ENCODE results near the gene MLLT11. TPM values are rescaled to one million over a fixed set of nuclear protein-coding genes. Genes with fewer than 3 reads are reported as not detected.
A peak's percentile ranks its signal among the peaks of the same experiment; 100 is the strongest.

MLLT11 gene, protein sequence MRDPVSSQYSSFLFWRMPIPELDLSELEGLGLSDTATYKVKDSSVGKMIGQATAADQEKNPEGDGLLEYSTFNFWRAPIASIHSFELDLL
- total RNA-seq (2014; rRNA removed; shearing (Covaris generic)), result 23.7 and 26.5 TPM in 2 replicates

DNA sequence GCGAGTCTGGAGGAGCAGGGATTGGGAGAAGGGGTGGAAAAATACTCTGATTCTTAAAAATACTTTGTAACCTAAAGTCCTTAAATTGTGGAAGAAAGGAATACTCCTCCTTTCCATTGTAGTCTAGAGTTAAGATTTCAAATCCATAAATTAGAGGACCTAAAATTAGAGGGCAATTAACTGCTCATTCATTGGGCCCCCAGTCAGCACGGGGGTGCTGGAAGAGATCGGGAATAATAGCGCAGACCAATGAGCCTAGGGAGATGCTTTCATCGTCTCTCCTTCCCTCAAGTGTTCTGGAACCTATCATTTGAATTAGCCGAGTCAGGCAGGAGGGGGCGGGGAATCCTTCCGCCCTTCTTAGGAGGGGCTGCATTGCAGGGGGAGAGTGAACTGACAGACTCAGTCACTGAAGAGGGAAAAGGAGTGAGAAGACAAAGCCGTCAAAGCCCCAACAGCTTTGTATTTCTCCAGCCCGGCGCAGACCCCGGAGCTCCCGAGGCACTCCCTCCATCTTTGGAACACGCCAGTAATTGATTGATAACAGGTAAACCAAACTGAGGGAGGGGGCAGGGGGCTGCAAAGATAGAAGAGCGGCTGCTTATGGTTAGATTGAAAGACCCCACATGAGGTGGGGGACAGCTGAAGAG is at the start of gene MLLT11:
TSS of gene MLLT11 (plus strand) at position 391 of the 650 bp plus-strand sequence. CDS start 6,828 bp downstream, outside the sequence.
- Histone ChIP-seq H3K27ac (peak within 1 kb of the TSS; percentile 84), H3K4me1 (replicated peaks) (peaks cover 31% of the 10 kb centered on the region), H3K36me3 (peaks cover 34% of the 10 kb centered on the region), H3K4me3 (peak within 1 kb of the TSS; percentile 79), H3K27me3 (replicated peaks) (no peaks in the 10 kb centered on the region), H3K9me3 (replicated peaks) (no peaks in the 10 kb centered on the region)
- DNase-seq (ENCODE audit: low read depth in 1 of 2, low spot score in 2 of 2), result peak; percentile 73 to 76

GRCh38 chr1:151011154-151011850 is 48.9 kb upstream of the MLLT11 start:
- no peak for DNase-seq (ENCODE audit: low read depth in 1 of 2, low spot score in 2 of 2)
- H3K36me3 ChIP-seq, result peaks cover 2% of the 10 kb centered on the region; the same call in 1 of the 2 replicates
- peaks cover 24% of the 10 kb centered on the region for H3K4me1 ChIP-seq (replicated peaks)
- no peaks in the 10 kb centered on the region for H3K27me3 ChIP-seq (replicated peaks)
- no peak overlapping the region for H3K27ac ChIP-seq
- H3K4me3 ChIP-seq, result no peak overlapping the region
- H3K9me3 ChIP-seq (replicated peaks), result no peaks in the 10 kb centered on the region

DNA sequence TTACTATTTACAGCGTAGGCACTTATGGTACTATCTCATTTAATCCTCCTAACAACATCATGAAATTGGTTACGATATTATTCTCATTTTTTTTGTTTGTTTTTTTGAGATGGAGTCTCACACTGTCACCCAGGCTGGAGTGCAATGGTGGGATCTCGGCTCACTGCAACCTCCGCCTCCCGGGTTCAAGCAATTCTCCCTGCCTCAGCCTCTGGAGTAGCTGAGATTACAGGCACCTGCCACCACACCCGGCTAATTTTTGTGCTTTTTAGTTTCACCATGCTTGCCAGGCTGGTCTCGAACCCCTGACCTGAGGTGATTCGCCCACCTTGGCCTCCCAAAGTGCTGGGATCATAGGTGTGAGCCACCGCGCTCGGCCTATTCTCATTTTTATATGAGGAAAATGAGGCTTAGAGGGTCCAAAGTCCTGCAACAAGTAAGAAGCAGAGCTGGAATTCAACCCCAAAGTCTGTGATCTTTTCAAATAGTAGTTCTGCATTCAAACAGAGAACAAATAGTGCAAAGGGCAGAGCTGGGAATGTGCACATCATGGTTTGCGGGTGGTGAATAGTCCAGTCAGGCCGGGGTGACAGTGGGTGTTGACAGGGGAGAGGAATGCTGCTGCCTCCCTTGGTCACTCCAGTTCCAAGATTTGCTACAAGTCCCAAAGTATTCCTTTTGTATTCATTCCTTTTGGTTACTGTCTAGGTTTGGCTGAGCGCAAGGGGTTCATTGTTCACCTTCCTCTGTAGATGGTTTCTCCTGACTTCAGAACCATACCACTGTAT is 47.3 kb upstream of the MLLT11 start:
- Histone ChIP-seq H3K36me3 (peaks cover 4% of the 10 kb centered on the region), H3K27me3 (replicated peaks) (no peaks in the 10 kb centered on the region), H3K27ac (no peak overlapping the region), H3K4me3 (no peak overlapping the region), H3K9me3 (replicated peaks) (no peaks in the 10 kb centered on the region), H3K4me1 (replicated peaks) (peaks cover 8% of the 10 kb centered on the region)
- DNase-seq (ENCODE audit: low read depth in 1 of 2, low spot score in 2 of 2), result no peak

- no peak overlapping the region for H3K27ac ChIP-seq
- no peak overlapping the region for H3K4me3 ChIP-seq
- no peak for DNase-seq (ENCODE audit: low read depth in 1 of 2, low spot score in 2 of 2)
- no peaks in the 10 kb centered on the region for H3K9me3 ChIP-seq (replicated peaks)
- H3K27me3 ChIP-seq (replicated peaks), result no peaks in the 10 kb centered on the region
- peaks cover 10% of the 10 kb centered on the region for H3K36me3 ChIP-seq
- peaks cover 7% of the 10 kb centered on the region for H3K4me1 ChIP-seq (replicated peaks)
Measured at GRCh38 chr1:151013518-151013917, 46.7 kb upstream of the MLLT11 start.

DNA sequence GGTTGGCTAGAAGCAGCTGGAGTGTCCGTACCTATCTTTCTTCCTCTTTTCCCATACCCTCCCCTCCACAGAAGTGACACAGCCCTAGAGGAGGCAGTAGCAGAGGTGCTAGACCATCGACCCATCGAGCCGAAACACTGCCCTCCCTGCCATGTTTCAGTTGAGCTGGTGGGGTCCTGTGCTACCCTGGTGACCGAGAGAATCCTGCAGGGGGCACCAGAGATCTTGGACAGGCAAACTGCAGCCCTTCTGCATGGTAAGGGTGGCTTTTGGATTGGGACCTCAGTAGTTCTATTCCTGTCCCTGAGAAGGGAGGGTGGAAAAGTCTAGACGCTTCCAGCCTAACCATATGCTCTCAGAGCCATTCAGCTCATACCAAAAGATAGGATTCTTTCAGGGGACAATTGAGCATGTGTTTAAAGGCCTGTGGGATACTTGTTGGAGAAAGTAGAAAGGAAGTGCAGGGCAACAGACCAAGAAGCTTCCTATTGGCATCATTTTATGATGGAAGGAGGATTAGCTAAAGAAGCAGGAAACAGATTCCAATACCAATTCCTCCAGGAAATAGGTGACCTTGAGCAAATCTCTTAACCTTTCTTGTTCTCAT is 35.6 kb upstream of the MLLT11 start:
- Histone ChIP-seq H3K27ac (no peak overlapping the region), H3K4me1 (replicated peaks) (no peaks in the 10 kb centered on the region), H3K9me3 (replicated peaks) (no peaks in the 10 kb centered on the region), H3K27me3 (replicated peaks) (no peaks in the 10 kb centered on the region), H3K36me3 (peaks cover 22% of the 10 kb centered on the region), H3K4me3 (no peak overlapping the region)
- peak; percentile 44 to 74 for DNase-seq (ENCODE audit: low read depth in 1 of 2, low spot score in 2 of 2)

- no peak overlapping the region for H3K4me3 ChIP-seq
- H3K9me3 ChIP-seq (replicated peaks), result no peaks in the 10 kb centered on the region
- H3K36me3 ChIP-seq, result peaks cover 28% of the 10 kb centered on the region
- no peak overlapping the region for H3K27ac ChIP-seq
- no peaks in the 10 kb centered on the region for H3K4me1 ChIP-seq (replicated peaks)
- no peak for DNase-seq (ENCODE audit: low read depth in 1 of 2, low spot score in 2 of 2)
- no peaks in the 10 kb centered on the region for H3K27me3 ChIP-seq (replicated peaks)
Measured at GRCh38 chr1:151026460-151026859, 33.7 kb upstream of the MLLT11 start.

GRCh38 chr1:151032164-151032563 is 28.0 kb upstream of the MLLT11 start:
- Histone ChIP-seq H3K36me3 (peaks cover 36% of the 10 kb centered on the region), H3K27me3 (replicated peaks) (no peaks in the 10 kb centered on the region), H3K9me3 (replicated peaks) (no peaks in the 10 kb centered on the region), H3K4me1 (replicated peaks) (no peaks in the 10 kb centered on the region), H3K4me3 (no peak overlapping the region), H3K27ac (no peak overlapping the region)
- no peak for DNase-seq (ENCODE audit: low read depth in 1 of 2, low spot score in 2 of 2)

DNA sequence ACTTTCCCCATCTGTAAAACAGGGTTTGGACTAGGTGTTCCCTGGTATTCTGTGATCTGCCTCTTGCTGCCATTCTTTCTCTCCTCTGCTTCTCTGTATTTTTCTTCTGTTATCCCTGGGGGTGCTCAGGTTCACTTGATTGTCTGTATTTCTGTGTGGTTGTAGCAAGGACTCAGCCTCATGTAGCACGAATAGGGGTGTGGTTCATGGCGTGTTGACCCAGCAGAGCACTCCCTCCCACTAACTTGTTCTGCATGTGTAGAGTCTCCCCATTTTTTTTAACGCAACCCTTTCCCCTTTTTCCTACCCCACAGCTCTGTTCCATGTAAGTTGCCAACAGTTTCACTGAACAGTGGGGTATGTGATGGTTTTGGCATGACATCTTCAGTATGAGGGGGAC is 25.0 kb upstream of the MLLT11 start:
- Histone ChIP-seq H3K27me3 (replicated peaks) (no peaks in the 10 kb centered on the region), H3K27ac (no peak overlapping the region), H3K4me1 (replicated peaks) (no peaks in the 10 kb centered on the region), H3K4me3 (no peak overlapping the region), H3K9me3 (replicated peaks) (no peaks in the 10 kb centered on the region), H3K36me3 (peaks cover 27% of the 10 kb centered on the region)
- DNase-seq (ENCODE audit: low read depth in 1 of 2, low spot score in 2 of 2), result no peak

GRCh38 chr1:151036356-151036755 is 23.8 kb upstream of the MLLT11 start, which contains the start of gene BNIPL:
TSS of gene BNIPL (plus strand) at chr1:151036586. CDS start at chr1:151036726, 140 bp downstream.
- Histone ChIP-seq H3K9me3 (replicated peaks) (no peaks in the 10 kb centered on the region), H3K27me3 (replicated peaks) (no peaks in the 10 kb centered on the region), H3K27ac (no peak within 1 kb of the TSS), H3K4me3 (no peak within 1 kb of the TSS), H3K36me3 (peaks cover 21% of the 10 kb centered on the region), H3K4me1 (replicated peaks) (no peaks in the 10 kb centered on the region)
- no peak for DNase-seq (ENCODE audit: low read depth in 1 of 2, low spot score in 2 of 2)

- Histone ChIP-seq H3K27me3 (replicated peaks) (no peaks in the 10 kb centered on the region), H3K4me1 (replicated peaks) (no peaks in the 10 kb centered on the region), H3K9me3 (replicated peaks) (no peaks in the 10 kb centered on the region), H3K4me3 (no peak overlapping the region), H3K27ac (no peak overlapping the region), H3K36me3 (peaks cover 14% of the 10 kb centered on the region)
- no peak for DNase-seq (ENCODE audit: low read depth in 1 of 2, low spot score in 2 of 2)
Measured at GRCh38 chr1:151037032-151037431, 23.2 kb upstream of the MLLT11 start.

- DNase-seq (ENCODE audit: low read depth in 1 of 2, low spot score in 2 of 2), result no peak
- H3K9me3 ChIP-seq (replicated peaks), result no peaks in the 10 kb centered on the region
- H3K4me1 ChIP-seq (replicated peaks), result no peaks in the 10 kb centered on the region
- no peaks in the 10 kb centered on the region for H3K27me3 ChIP-seq (replicated peaks)
- H3K36me3 ChIP-seq, result peaks cover 9% of the 10 kb centered on the region
- H3K4me3 ChIP-seq, result no peak overlapping the region
- H3K27ac ChIP-seq, result no peak overlapping the region
Measured at GRCh38 chr1:151039521-151039920, 20.7 kb upstream of the MLLT11 start.

DNA sequence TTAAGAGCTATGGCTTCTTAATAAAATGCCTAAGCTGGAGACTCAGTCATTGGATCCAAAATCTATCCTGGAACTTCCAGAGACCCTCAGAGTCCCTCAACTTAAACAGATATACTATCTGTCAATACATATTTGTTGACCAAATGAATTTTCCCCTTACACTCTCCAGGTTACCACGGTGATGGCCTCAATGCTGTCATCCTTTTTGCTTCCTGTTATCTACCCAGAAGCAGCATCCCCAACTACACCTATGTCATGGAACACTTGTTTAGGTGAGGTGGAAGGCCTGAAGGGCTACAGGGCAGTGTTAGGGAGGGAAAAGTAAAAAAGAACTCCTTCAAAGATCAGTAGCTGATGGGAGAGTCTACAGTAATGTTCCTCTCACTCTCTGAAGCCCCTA is 17.0 kb upstream of the MLLT11 start:
- H3K36me3 ChIP-seq, result no peaks in the 10 kb centered on the region; the same call in 1 of the 2 replicates
- peaks cover 12% of the 10 kb centered on the region for H3K4me1 ChIP-seq (replicated peaks)
- no peaks in the 10 kb centered on the region for H3K9me3 ChIP-seq (replicated peaks)
- no peak overlapping the region for H3K27ac ChIP-seq
- H3K4me3 ChIP-seq, result no peak overlapping the region
- no peak for DNase-seq (ENCODE audit: low read depth in 1 of 2, low spot score in 2 of 2)
- no peaks in the 10 kb centered on the region for H3K27me3 ChIP-seq (replicated peaks)

- H3K27ac ChIP-seq, result peak within 1 kb of the TSS; percentile 27
Measured at GRCh38 chr1:151047591-151047924, 12.6 kb upstream of the MLLT11 start, which contains the start of gene C1orf56. TSS of gene C1orf56 (plus strand) at chr1:151047751. CDS start at chr1:151047848, 97 bp downstream.

More at GRCh38 chr1:151047591-151047924, 12.6 kb upstream of the MLLT11 start, which contains the start of gene C1orf56:
- Histone ChIP-seq H3K4me1 (replicated peaks) (peaks cover 19% of the 10 kb centered on the region), H3K4me3 (peak within 1 kb of the TSS; percentile 54), H3K36me3 (peaks cover 27% of the 10 kb centered on the region), H3K9me3 (replicated peaks) (no peaks in the 10 kb centered on the region), H3K27me3 (replicated peaks) (no peaks in the 10 kb centered on the region)
- DNase-seq (ENCODE audit: low read depth in 1 of 2, low spot score in 2 of 2), result peak; percentile 70 to 77
